Vagina (tissue), 2 donors: Measurements from ENCODE around the gene SPAG4. TPM values are rescaled to one million over a fixed set of nuclear protein-coding genes. Genes with fewer than 3 reads are reported as not detected.
A peak's percentile ranks its signal among the peaks of the same experiment; 100 is the strongest.

Experiments used
- DNase-seq, 2 donors: peaks; one replicate each; pipeline ENCODE4 v3.0.0-alpha.2; 2017; ENCODE audit errors: extremely low spot score in 2 of 2
- H3K27ac ChIP-seq: fragments of 200-600 bp; sonication (generic); one replicate; pipeline ENCODE4 v1.5.1; 2019
- H3K27me3 ChIP-seq: fragments of 200-600 bp; sonication (generic); one replicate; pipeline ENCODE4 v1.5.1; 2019
- H3K36me3 ChIP-seq, 2 donors: fragments of 200-600 bp; sonication (generic); one replicate each; pipeline ENCODE4 v1.5.1; 2017 to 2019
- H3K4me1 ChIP-seq: fragments of 200-600 bp; sonication (generic); one replicate; pipeline ENCODE4 v1.5.1; 2019
- H3K4me3 ChIP-seq, 2 donors: fragments of 200-600 bp; sonication (generic); 1 replicate in 1 of 2; 2 replicates in 1 of 2; pipeline ENCODE4 v1.5.1; 2016 to 2019
- H3K9me3 ChIP-seq: fragments of 200-600 bp; sonication (generic); one replicate; pipeline ENCODE4 v1.5.1; 2019
- POLR2A ChIP-seq, 2 donors: fragments of 450-650 bp; IDR thresholded peaks; one replicate each; pipeline ENCODE4 v1.6.1; 2017; ENCODE audit warnings: antibody characterized with exemption in 2 of 2, mild to moderate bottlenecking in 2 of 2, moderate library complexity in 2 of 2
- POLR2AphosphoS5 ChIP-seq, 2 donors: sonication (generic); formaldehyde crosslinking; IDR thresholded peaks; one replicate each; pipeline ENCODE4 v1.9.0; 2017; ENCODE audit warnings: antibody characterized with exemption in 2 of 2, mild to moderate bottlenecking in 2 of 2, low read depth in 1 of 2; ENCODE audit not compliant: insufficient read depth in 1 of 2
- intact Hi-C: fragments of 100-400 bp; cut with DNase I; formaldehyde crosslinking; loops from one replicate; pipeline ENCODE4 v1.15.1; 2023
- total RNA-seq: library from RNA; depleted of rRNA; stranded (reverse); fragments of >200 nt; gene quantifications from one replicate; pipeline ENCODE4 v1.2.3, GENCODE V29; 2016
- TF ChIP-seq, protein P1 (sequence below), 3 experiments: fragments of 450-650 bp in 2 of 3; fragments of 200-600 bp in 1 of 3; sonication (generic) in 1 of 3; IDR thresholded peaks; one replicate each; pipeline ENCODE4 v1.5.1; 2017 to 2019; ENCODE audit warnings: antibody characterized with exemption in 3 of 3, mild to moderate bottlenecking in 2 of 3, moderate library complexity in 2 of 3

Gene SPAG4
- total RNA-seq = 6.9 TPM

DNA sequence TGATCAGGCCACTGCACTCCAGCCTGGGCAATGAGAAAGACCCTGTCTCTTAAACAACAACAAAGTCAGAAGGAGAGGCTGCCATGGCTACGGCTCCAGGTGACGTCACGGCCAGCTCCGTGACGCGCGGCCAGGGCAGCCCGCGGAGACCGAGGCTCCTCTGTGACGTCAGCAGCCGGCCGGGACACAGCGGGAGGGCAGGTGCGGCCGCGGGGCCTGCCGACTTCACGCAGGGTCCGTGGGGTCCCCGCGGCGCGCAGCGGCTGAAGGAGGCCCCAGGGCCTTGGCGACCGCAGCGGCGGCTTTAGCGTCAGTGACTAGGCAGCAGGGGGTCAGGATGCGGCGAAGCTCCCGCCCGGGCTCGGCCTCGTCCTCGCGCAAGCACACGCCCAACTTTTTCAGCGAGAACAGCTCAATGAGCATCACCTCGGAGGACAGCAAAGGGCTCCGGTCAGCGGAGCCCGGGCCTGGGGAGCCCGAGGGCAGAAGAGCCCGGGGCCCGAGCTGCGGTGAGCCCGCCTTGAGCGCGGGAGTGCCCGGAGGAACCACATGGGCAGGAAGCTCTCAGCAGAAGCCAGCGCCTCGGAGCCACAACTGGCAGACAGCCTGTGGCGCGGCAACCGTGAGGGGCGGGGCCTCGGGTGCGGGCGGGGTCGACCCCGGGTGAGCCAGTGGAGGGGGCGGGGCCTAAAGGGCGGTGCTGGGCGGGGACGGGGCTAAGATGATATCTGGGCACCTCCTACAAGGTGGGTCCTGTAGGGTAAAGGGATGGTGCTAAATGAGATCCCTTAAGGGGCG is at the start of gene SPAG4:
SPAG4 (plus strand) TSS at position 163 of the 798 bp plus-strand sequence; CDS start at position 338, 175 bp downstream.
- H3K36me3 ChIP-seq = no peaks in the 10 kb centered on the region
- H3K4me3 ChIP-seq = peak within 1 kb of the TSS; percentile 57 to 64
- intact Hi-C loops = loop anchor here (5.0 kb wide), 1 partner anchor 51 kb away; no protein-coding TSS in a partner anchor
- H3K9me3 ChIP-seq = no peaks in the 10 kb centered on the region
- H3K27ac ChIP-seq = peak within 1 kb of the TSS; percentile 87
- H3K27me3 ChIP-seq = no peaks in the 10 kb centered on the region
- DNase-seq = peak; percentile 99
- TF ChIP-seq POLR2AphosphoS5 (IDR thresholded peaks at IDR 0.05; ENCODE audit: insufficient read depth in 1 of 2, low read depth in 1 of 2) (peak; percentile 44 to 74), POLR2A (IDR thresholded peaks at IDR 0.05) (peak in 1 of 2 donors; percentile 37)
- TF ChIP-seq, protein P1, sequence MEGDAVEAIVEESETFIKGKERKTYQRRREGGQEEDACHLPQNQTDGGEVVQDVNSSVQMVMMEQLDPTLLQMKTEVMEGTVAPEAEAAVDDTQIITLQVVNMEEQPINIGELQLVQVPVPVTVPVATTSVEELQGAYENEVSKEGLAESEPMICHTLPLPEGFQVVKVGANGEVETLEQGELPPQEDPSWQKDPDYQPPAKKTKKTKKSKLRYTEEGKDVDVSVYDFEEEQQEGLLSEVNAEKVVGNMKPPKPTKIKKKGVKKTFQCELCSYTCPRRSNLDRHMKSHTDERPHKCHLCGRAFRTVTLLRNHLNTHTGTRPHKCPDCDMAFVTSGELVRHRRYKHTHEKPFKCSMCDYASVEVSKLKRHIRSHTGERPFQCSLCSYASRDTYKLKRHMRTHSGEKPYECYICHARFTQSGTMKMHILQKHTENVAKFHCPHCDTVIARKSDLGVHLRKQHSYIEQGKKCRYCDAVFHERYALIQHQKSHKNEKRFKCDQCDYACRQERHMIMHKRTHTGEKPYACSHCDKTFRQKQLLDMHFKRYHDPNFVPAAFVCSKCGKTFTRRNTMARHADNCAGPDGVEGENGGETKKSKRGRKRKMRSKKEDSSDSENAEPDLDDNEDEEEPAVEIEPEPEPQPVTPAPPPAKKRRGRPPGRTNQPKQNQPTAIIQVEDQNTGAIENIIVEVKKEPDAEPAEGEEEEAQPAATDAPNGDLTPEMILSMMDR (IDR thresholded peaks at IDR 0.05) = no peak
- H3K4me1 ChIP-seq = peaks cover 33% of the 10 kb centered on the region

DNA sequence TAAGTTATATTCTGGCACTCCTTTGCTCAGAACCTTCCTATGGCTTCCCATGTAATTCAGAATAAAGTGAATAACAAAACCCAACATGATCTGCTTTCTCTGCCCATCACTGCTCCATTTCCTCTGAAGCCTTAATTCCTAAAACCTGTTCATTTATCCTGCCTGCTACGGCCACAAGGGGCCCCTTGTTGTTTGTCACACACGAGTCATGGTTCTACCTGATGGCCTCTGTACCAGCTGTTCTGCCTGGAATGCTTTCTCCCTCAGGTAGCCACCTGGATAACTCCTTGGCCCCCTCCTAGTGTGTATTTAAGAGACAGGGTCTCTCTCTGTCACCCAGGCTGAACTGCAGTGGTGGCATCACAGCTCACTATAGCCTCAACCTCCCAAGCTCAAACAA is 47.0 kb upstream of the SPAG4 start:
- no peaks in the 10 kb centered on the region for H3K27me3 ChIP-seq

GRCh38 chr20:35571555-35571954 is 44.1 kb upstream of the SPAG4 start:
- intact Hi-C loops = no loop called here
- Histone ChIP-seq H3K27me3 (no peaks in the 10 kb centered on the region), H3K4me1 (no peaks in the 10 kb centered on the region), H3K9me3 (no peaks in the 10 kb centered on the region), H3K27ac (no peak overlapping the region), H3K36me3 (no peaks in the 10 kb centered on the region), H3K4me3 (no peak overlapping the region)
- no peak for TF ChIP-seq POLR2A (IDR thresholded peaks at IDR 0.05)
- TF ChIP-seq POLR2AphosphoS5 (IDR thresholded peaks at IDR 0.05; ENCODE audit: insufficient read depth in 1 of 2, low read depth in 1 of 2) = no peak
- TF ChIP-seq, protein P1 (IDR thresholded peaks at IDR 0.05) = no peak
- no peak for DNase-seq

More for the DNA sequence above, 47.0 kb upstream of the SPAG4 start:
- TF ChIP-seq POLR2A (IDR thresholded peaks at IDR 0.05) = no peak
- no peak for TF ChIP-seq POLR2AphosphoS5 (IDR thresholded peaks at IDR 0.05; ENCODE audit: insufficient read depth in 1 of 2, low read depth in 1 of 2)
- TF ChIP-seq, protein P1 (IDR thresholded peaks at IDR 0.05) = no peak
- H3K27ac ChIP-seq = no peak overlapping the region
- no peak for DNase-seq
- no peaks in the 10 kb centered on the region for H3K36me3 ChIP-seq
- intact Hi-C loops = no loop called here
- H3K9me3 ChIP-seq = no peaks in the 10 kb centered on the region
- H3K4me1 ChIP-seq = no peaks in the 10 kb centered on the region
- H3K4me3 ChIP-seq = no peak overlapping the region

DNA sequence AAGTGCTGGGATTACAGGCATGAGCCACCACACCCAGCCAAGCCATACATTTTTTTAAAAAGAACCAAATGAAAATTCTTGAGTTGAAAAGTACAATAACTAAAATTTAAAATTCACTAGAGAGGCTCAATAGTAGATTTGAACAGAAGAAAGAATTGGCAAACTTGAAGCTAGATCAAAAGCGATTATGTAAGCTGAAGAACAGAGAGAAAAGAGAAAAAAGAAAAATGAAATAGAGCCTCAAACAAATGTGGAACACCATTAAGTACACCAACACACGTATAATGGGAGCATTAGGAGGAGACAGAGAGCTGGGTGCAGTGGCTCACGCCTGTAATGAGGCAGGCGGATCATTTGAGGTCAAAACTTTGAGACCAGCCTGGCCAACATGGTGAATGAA is 42.8 kb upstream of the SPAG4 start:
- no peaks in the 10 kb centered on the region for H3K36me3 ChIP-seq
- TF ChIP-seq POLR2A (IDR thresholded peaks at IDR 0.05) = no peak
- no peak for TF ChIP-seq POLR2AphosphoS5 (IDR thresholded peaks at IDR 0.05; ENCODE audit: insufficient read depth in 1 of 2, low read depth in 1 of 2)
- TF ChIP-seq, protein P1 (IDR thresholded peaks at IDR 0.05) = no peak
- intact Hi-C loops = no loop called here
- no peaks in the 10 kb centered on the region for H3K27me3 ChIP-seq
- no peaks in the 10 kb centered on the region for H3K4me1 ChIP-seq
- no peaks in the 10 kb centered on the region for H3K9me3 ChIP-seq
- H3K4me3 ChIP-seq = no peak overlapping the region
- H3K27ac ChIP-seq = no peak overlapping the region
- DNase-seq = no peak

GRCh38 chr20:35575958-35576357 is 39.7 kb upstream of the SPAG4 start:
- DNase-seq = no peak
- H3K4me3 ChIP-seq = no peak overlapping the region
- no peak overlapping the region for H3K27ac ChIP-seq
- TF ChIP-seq POLR2AphosphoS5 (IDR thresholded peaks at IDR 0.05; ENCODE audit: insufficient read depth in 1 of 2, low read depth in 1 of 2) (no peak), POLR2A (IDR thresholded peaks at IDR 0.05) (no peak)
- TF ChIP-seq, protein P1 (IDR thresholded peaks at IDR 0.05) = no peak
- H3K4me1 ChIP-seq = no peaks in the 10 kb centered on the region
- H3K27me3 ChIP-seq = no peaks in the 10 kb centered on the region
- H3K36me3 ChIP-seq = no peaks in the 10 kb centered on the region
- H3K9me3 ChIP-seq = no peaks in the 10 kb centered on the region
- intact Hi-C loops = no loop called here
